Upper lobe of left lung (tissue), 4 donors: ENCODE results near the gene CETP.

Source experiments
- POLR2AphosphoS5 ChIP-seq, 2 donors: sonication (generic); formaldehyde crosslinking; IDR thresholded peaks; one replicate each; pipeline ENCODE4 v1.5.1; 2017; ENCODE audit warnings: antibody characterized with exemption in 2 of 2
- TF ChIP-seq, protein P1 (sequence below), 6 experiments: fragments of 450-650 bp in 4 of 6; fragments of 200-600 bp in 2 of 6; sonication (generic) in 2 of 6; IDR thresholded peaks; one replicate each; pipeline ENCODE4 v1.5.1; 2016 to 2019; ENCODE audit warnings: antibody characterized with exemption in 6 of 6

- TF ChIP-seq, protein P1, sequence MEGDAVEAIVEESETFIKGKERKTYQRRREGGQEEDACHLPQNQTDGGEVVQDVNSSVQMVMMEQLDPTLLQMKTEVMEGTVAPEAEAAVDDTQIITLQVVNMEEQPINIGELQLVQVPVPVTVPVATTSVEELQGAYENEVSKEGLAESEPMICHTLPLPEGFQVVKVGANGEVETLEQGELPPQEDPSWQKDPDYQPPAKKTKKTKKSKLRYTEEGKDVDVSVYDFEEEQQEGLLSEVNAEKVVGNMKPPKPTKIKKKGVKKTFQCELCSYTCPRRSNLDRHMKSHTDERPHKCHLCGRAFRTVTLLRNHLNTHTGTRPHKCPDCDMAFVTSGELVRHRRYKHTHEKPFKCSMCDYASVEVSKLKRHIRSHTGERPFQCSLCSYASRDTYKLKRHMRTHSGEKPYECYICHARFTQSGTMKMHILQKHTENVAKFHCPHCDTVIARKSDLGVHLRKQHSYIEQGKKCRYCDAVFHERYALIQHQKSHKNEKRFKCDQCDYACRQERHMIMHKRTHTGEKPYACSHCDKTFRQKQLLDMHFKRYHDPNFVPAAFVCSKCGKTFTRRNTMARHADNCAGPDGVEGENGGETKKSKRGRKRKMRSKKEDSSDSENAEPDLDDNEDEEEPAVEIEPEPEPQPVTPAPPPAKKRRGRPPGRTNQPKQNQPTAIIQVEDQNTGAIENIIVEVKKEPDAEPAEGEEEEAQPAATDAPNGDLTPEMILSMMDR (IDR thresholded peaks at IDR 0.05): no peak
- TF ChIP-seq POLR2AphosphoS5 (IDR thresholded peaks at IDR 0.05): no peak
Measured at GRCh38 chr16:56919099-56919800, 42.5 kb upstream of the CETP start.
